Ovary (tissue), 9 donors: ENCODE results near the gene C1orf21. TPM values are rescaled to one million over a fixed set of nuclear protein-coding genes. Genes with fewer than 3 reads are reported as not detected.

Source experiments
- DNase-seq, 5 donors: peaks; one replicate each; pipeline ENCODE4 v3.0.0-alpha.2; 2019 to 2020
- H3K27ac ChIP-seq, 2 donors: fragments of 200-600 bp; one replicate each; pipeline versions ENCODE4 v1.5.1 to v1.8.0; 2019 to 2022
- H3K27me3 ChIP-seq: fragments of 200-600 bp; one replicate; pipeline ENCODE4 v1.8.0; 2022
- H3K36me3 ChIP-seq: fragments of 200-600 bp; sonication (generic); one replicate; pipeline ENCODE4 v1.5.1; 2019
- H3K4me1 ChIP-seq: one replicate; pipeline ENCODE4 v1.8.1; 2013; ENCODE audit warnings: mild to moderate bottlenecking, moderate library complexity; ENCODE audit not compliant: insufficient read depth
- H3K4me3 ChIP-seq: fragments of 200-600 bp; sonication (generic); one replicate; pipeline ENCODE4 v1.5.1; 2017
- H3K9me3 ChIP-seq, 2 donors: fragments of 200-600 bp in 1 of 2; sonication (generic) in 1 of 2; one replicate each; pipeline versions ENCODE4 v1.5.1 to v1.8.1; 2013 to 2019; ENCODE audit warnings: mild to moderate bottlenecking in 1 of 2, moderate library complexity in 1 of 2
- CTCF ChIP-seq, 3 donors: fragments of 450-650 bp in 2 of 3; fragments of 200-600 bp in 1 of 3; IDR thresholded peaks; one replicate each; pipeline versions ENCODE4 v1.5.1 to v1.8.0; 2016 to 2022; ENCODE audit warnings: antibody characterized with exemption in 3 of 3, mild to moderate bottlenecking in 1 of 3
- EP300 ChIP-seq: sonication (generic); formaldehyde crosslinking; IDR thresholded peaks from one replicate; pipeline ENCODE4 v1.6.1; 2017; ENCODE audit warnings: antibody characterized with exemption
- POLR2A ChIP-seq: fragments of 450-650 bp; IDR thresholded peaks from one replicate; pipeline ENCODE4 v1.6.1; 2017; ENCODE audit warnings: antibody characterized with exemption, mild to moderate bottlenecking, moderate library complexity
- WGBS, 3 donors: extraction: QIAGEN DNeasy Blood & Tissue Kit in 1 of 3; methylation state at CpG; one replicate each; pipeline versions ENCODE4 v1.1.5 to v1.1.7; 2013 to 2017; 5-methylcytosine and 5-hydroxymethylcytosine counted together
- intact Hi-C, 4 donors: fragments of 100-400 bp; cut with DNase I; formaldehyde crosslinking; loops; one replicate each; pipeline versions ENCODE4 v1.11.0 to v1.15.1; 2022 to 2023
- polyA plus RNA-seq, 2 donors: library from polyadenylated mRNA; stranded (reverse); fragments of 200-250 nt in 1 of 2; fragments of 350-450 nt in 1 of 2; fragmentation: Illumina TruSeq in 1 of 2; extraction: RNeasy Lipid Tissue Mini Kit (QIAGEN cat#74804) in 1 of 2; gene quantifications; one replicate each; pipeline ENCODE4 v1.2.3, GENCODE V29; 2013 to 2014
- total RNA-seq, 7 donors: library from RNA; depleted of rRNA in 2 of 7; stranded (reverse); fragments of >200 nt in 2 of 7; fragmentation: NEBNext Ultra II Directional in 3 of 7; extraction: Animal tissue kit (Norgen Biotek cat#: 25700) in 3 of 7; gene quantifications; one replicate each; pipeline versions ENCODE4 v1.1.0 to v1.2.4, GENCODE V29; 2016 to 2023
- donor health status: DM: no; HTN: no; CAD: no; lungs with moderate emphysema.
- donor health status: DM: no; HTN: no; CAD: no.
- donor health status: Bipolar disorder and iron deficiency.
- donor health status: DM: yes; HTN: yes; CAD: no.
- donor health status: DM: no; HTN: no; CAD: no.
- donor health status: DM: yes; HTN: yes; CAD: no.

C1orf21 gene
- total and polyA plus RNA-seq, 9 donors = 22.9 to 108 (median 59.4) TPM

GRCh38 chr1:184593597-184593996, 206.8 kb downstream of the C1orf21 start:
- no peak overlapping the region for H3K4me3 ChIP-seq
- 83 to 89% (median 85%) methylated on average over 4 of the region's 4 CpGs for WGBS, 3 donors
- H3K27ac ChIP-seq = no peak overlapping the region
- H3K36me3 ChIP-seq = no peaks in the 10 kb centered on the region
- no peaks in the 10 kb centered on the region for H3K4me1 ChIP-seq
- no peak for DNase-seq
- no peaks in the 10 kb centered on the region for H3K27me3 ChIP-seq
- TF ChIP-seq POLR2A (no peak), EP300 (no peak)
- H3K9me3 ChIP-seq = no peaks in the 10 kb centered on the region
- intact Hi-C loops = no loop called here

- intact Hi-C loops = no loop called here
- DNase-seq = no peak
- Histone ChIP-seq H3K4me3 (no peak overlapping the region), H3K9me3 (no peaks in the 10 kb centered on the region), H3K27ac (no peak overlapping the region), H3K27me3 (no peaks in the 10 kb centered on the region), H3K36me3 (no peaks in the 10 kb centered on the region), H3K4me1 (no peaks in the 10 kb centered on the region)
- no peak for TF ChIP-seq CTCF (IDR thresholded peaks at IDR 0.05)
- no peak for TF ChIP-seq POLR2A
- TF ChIP-seq EP300 = no peak
- WGBS, 3 donors = 89 to 96% (median 95%) methylated on average over 7 of the region's 7 CpGs
Measured at GRCh38 chr1:184595596-184595995, 208.8 kb downstream of the C1orf21 start.

GRCh38 chr1:184596950-184597645, 210.3 kb downstream of the C1orf21 start:
- Histone ChIP-seq H3K4me1 (no peaks in the 10 kb centered on the region), H3K9me3 (no peaks in the 10 kb centered on the region), H3K4me3 (no peak overlapping the region), H3K36me3 (no peaks in the 10 kb centered on the region), H3K27me3 (no peaks in the 10 kb centered on the region), H3K27ac (no peak overlapping the region)
- DNase-seq = no peak
- intact Hi-C loops = no loop called here
- 81 to 87% (median 85%) methylated on average over 8 of the region's 8 CpGs for WGBS, 3 donors
- TF ChIP-seq POLR2A (no peak), CTCF (IDR thresholded peaks at IDR 0.05) (no peak), EP300 (no peak)

- H3K36me3 ChIP-seq = no peaks in the 10 kb centered on the region
- no peaks in the 10 kb centered on the region for H3K9me3 ChIP-seq
- TF ChIP-seq EP300 (no peak), POLR2A (no peak), CTCF (IDR thresholded peaks at IDR 0.05) (no peak)
- 69 to 82% (median 74%) methylated on average over 4 of the region's 4 CpGs for WGBS, 3 donors
- intact Hi-C loops = no loop called here
- no peak overlapping the region for H3K27ac ChIP-seq
- no peaks in the 10 kb centered on the region for H3K4me1 ChIP-seq
- no peak overlapping the region for H3K4me3 ChIP-seq
- no peaks in the 10 kb centered on the region for H3K27me3 ChIP-seq
- DNase-seq = no peak
Measured at GRCh38 chr1:184597650-184598357, 211.0 kb downstream of the C1orf21 start.
